Sigmoid colon (tissue), 4 donors: Measurements from ENCODE around the gene POLR1E.

Experiments
- CTCF ChIP-seq, 4 experiments: fragments of 450-650 bp in 3 of 4; fragments of 200-600 bp in 1 of 4; IDR thresholded peaks; one replicate each; pipeline ENCODE4 v1.5.1; 2016 to 2019; ENCODE audit warnings: antibody characterized with exemption in 4 of 4, mild to moderate bottlenecking in 3 of 4, moderate library complexity in 2 of 4
- EP300 ChIP-seq, 4 donors: sonication (generic); formaldehyde crosslinking; IDR thresholded peaks; one replicate each; pipeline ENCODE4 v1.6.1; 2017; ENCODE audit warnings: antibody characterized with exemption in 4 of 4
- POLR2A ChIP-seq, 2 donors: fragments of 450-650 bp; IDR thresholded peaks; one replicate each; pipeline ENCODE4 v1.6.1; 2016; ENCODE audit warnings: antibody characterized with exemption in 2 of 2, mild to moderate bottlenecking in 2 of 2, moderate library complexity in 2 of 2
- POLR2AphosphoS5 ChIP-seq, 4 donors: sonication (generic); formaldehyde crosslinking; IDR thresholded peaks; one replicate each; pipeline ENCODE4 v1.6.1; 2017; ENCODE audit warnings: antibody characterized with exemption in 4 of 4

GRCh38 chr9:37499297-37499696 is 13.5 kb downstream of the POLR1E start:
- TF ChIP-seq CTCF (IDR thresholded peaks at IDR 0.05) (no peak), POLR2A (IDR thresholded peaks at IDR 0.05) (no peak), POLR2AphosphoS5 (IDR thresholded peaks at IDR 0.05) (no peak), EP300 (IDR thresholded peaks at IDR 0.05) (no peak)
